HEK293 (cell line): ENCODE data around the gene NEU1.

Experiments
- CTCF ChIA-PET: fragments of 350-600 bp; formaldehyde crosslinking; extraction: SDS; loops from one replicate; lab custom pipeline; 2021; ENCODE audit warnings: antibody characterized with exemption; lab: Yijun Ruan, JAX
- POLR2A ChIA-PET: fragments of 300-600 bp; formaldehyde crosslinking; extraction: SDS; loops from one replicate; lab custom pipeline; 2020; ENCODE audit warnings: antibody characterized with exemption, inconsistent platforms; lab: Yijun Ruan, JAX
- H3K27ac ChIP-seq: fragments of 200-500 bp; sonication (Bioruptor generic); 2 replicates; pipeline ENCODE4 v1.5.1; 2014; ENCODE audit warnings: low read depth, low read length, control low read depth, inconsistent platforms; ENCODE audit errors: extremely low read depth
- H3K36me3 ChIP-seq, 2 experiments: fragments of 200-500 bp in 1 of 2; sonication (Bioruptor generic) in 1 of 2; 1 replicate in 1 of 2; 2 replicates in 1 of 2; pipeline ENCODE4 v1.5.1; 2014 to 2017; ENCODE audit warnings: inconsistent platforms in 2 of 2, low read length in 2 of 2; ENCODE audit not compliant: control insufficient read depth in 2 of 2, insufficient read depth in 1 of 2
- H3K4me1 ChIP-seq: fragments of 200-500 bp; sonication (Bioruptor generic); 2 replicates; pipeline ENCODE4 v1.5.1; 2014; ENCODE audit warnings: mild to moderate bottlenecking, low read length, inconsistent platforms; ENCODE audit not compliant: control insufficient read depth, insufficient read depth
- H3K4me3 ChIP-seq: 2 replicates; pipeline ENCODE4 v1.5.1; 2011; ENCODE audit warnings: low read depth, mild to moderate bottlenecking, control low read depth, low read length, moderate library complexity
- H3K9me3 ChIP-seq: fragments of 200-500 bp; sonication (Bioruptor generic); 2 replicates; pipeline ENCODE4 v1.5.1; 2014; ENCODE audit warnings: low read depth, low read length, inconsistent platforms; ENCODE audit not compliant: control insufficient read depth, insufficient read depth
- AEBP2 ChIP-seq: fragments of 450-650 bp; formaldehyde crosslinking; IDR thresholded peaks from 2 replicates; pipeline ENCODE4 v1.5.1; 2016; ENCODE audit warnings: missing biosample characterization, missing genetic modification characterization, borderline replicate concordance
- EGR2 ChIP-seq: fragments of 450-650 bp; formaldehyde crosslinking; IDR thresholded peaks from 2 replicates; pipeline ENCODE4 v1.5.1; 2016; ENCODE audit warnings: low read depth, missing biosample characterization, missing genetic modification characterization
- PBX3 ChIP-seq: sonication (generic); formaldehyde crosslinking; IDR thresholded peaks from 2 replicates; pipeline ENCODE4 v1.8.1; 2022; ENCODE audit warnings: mild to moderate bottlenecking, moderate library complexity, missing genetic modification reagents
- SCRT2 ChIP-seq: fragments of 450-650 bp; formaldehyde crosslinking; IDR thresholded peaks from 2 replicates; pipeline ENCODE4 v1.5.1; 2016; ENCODE audit warnings: missing biosample characterization, missing genetic modification characterization
- SETDB1 ChIP-seq: IDR thresholded peaks from one replicate; pipeline ENCODE4 v1.6.1; 2017; ENCODE audit warnings: mild to moderate bottlenecking, low read length, moderate library complexity, mixed read lengths; ENCODE audit not compliant: insufficient read length
- TCF7L2 ChIP-seq: IDR thresholded peaks from 2 replicates; pipeline ENCODE4 v1.6.1; 2011; ENCODE audit warnings: low read depth, mild to moderate bottlenecking, inconsistent platforms, low read length, moderate library complexity, borderline replicate concordance
- TSHZ1 ChIP-seq: fragments of 450-650 bp; formaldehyde crosslinking; IDR thresholded peaks from 2 replicates; pipeline ENCODE4 v1.5.1; 2016; ENCODE audit warnings: missing biosample characterization, missing genetic modification characterization, borderline replicate concordance
- YY1 ChIP-seq: fragments of 450-650 bp; formaldehyde crosslinking; IDR thresholded peaks from 2 replicates; pipeline ENCODE4 v1.5.1; 2018; ENCODE audit warnings: missing biosample characterization, missing genetic modification characterization
- ZBTB10 ChIP-seq: fragments of 450-650 bp; formaldehyde crosslinking; IDR thresholded peaks from 2 replicates; pipeline ENCODE4 v1.5.1; 2016; ENCODE audit warnings: missing biosample characterization, missing genetic modification characterization
- ZBTB20 ChIP-seq: fragments of 450-650 bp; formaldehyde crosslinking; IDR thresholded peaks from 2 replicates; pipeline ENCODE4 v1.5.1; 2016; ENCODE audit warnings: missing biosample characterization, missing genetic modification characterization
- ZBTB48 ChIP-seq: fragments of 450-650 bp; formaldehyde crosslinking; IDR thresholded peaks from 2 replicates; pipeline ENCODE4 v1.5.1; 2016; ENCODE audit warnings: missing biosample characterization, missing genetic modification characterization
- ZFP41 ChIP-seq: fragments of 450-650 bp; formaldehyde crosslinking; IDR thresholded peaks from 2 replicates; pipeline ENCODE4 v1.5.1; 2016; ENCODE audit warnings: missing biosample characterization, missing genetic modification characterization, borderline replicate concordance
- ZNF10 ChIP-seq: fragments of 450-650 bp; formaldehyde crosslinking; IDR thresholded peaks from 2 replicates; pipeline ENCODE4 v1.5.1; 2017; ENCODE audit warnings: missing biosample characterization, missing genetic modification characterization
- ZNF132 ChIP-seq: fragments of 450-650 bp; formaldehyde crosslinking; IDR thresholded peaks from 2 replicates; pipeline ENCODE4 v1.5.1; 2017; ENCODE audit warnings: missing biosample characterization, missing genetic modification characterization, borderline replicate concordance
- ZNF18 ChIP-seq: fragments of 450-650 bp; formaldehyde crosslinking; IDR thresholded peaks from 2 replicates; pipeline ENCODE4 v1.5.1; 2016; ENCODE audit warnings: missing biosample characterization, missing genetic modification characterization
- ZNF214 ChIP-seq: fragments of 450-650 bp; formaldehyde crosslinking; IDR thresholded peaks from 2 replicates; pipeline ENCODE4 v1.5.1; 2017; ENCODE audit warnings: missing biosample characterization, mild to moderate bottlenecking, missing genetic modification characterization, borderline replicate concordance
- ZNF488 ChIP-seq: fragments of 450-650 bp; formaldehyde crosslinking; IDR thresholded peaks from 2 replicates; pipeline ENCODE4 v1.5.1; 2016; ENCODE audit warnings: missing biosample characterization, missing genetic modification characterization
- ZNF510 ChIP-seq: fragments of 450-650 bp; formaldehyde crosslinking; IDR thresholded peaks from 2 replicates; pipeline ENCODE4 v1.5.1; 2018; ENCODE audit warnings: mild to moderate bottlenecking, missing genetic modification characterization, missing biosample characterization; ENCODE audit not compliant: insufficient replicate concordance
- ZNF629 ChIP-seq: fragments of 450-650 bp; formaldehyde crosslinking; IDR thresholded peaks from 2 replicates; pipeline ENCODE4 v1.5.1; 2017; ENCODE audit warnings: missing biosample characterization, missing genetic modification characterization
- ZNF670 ChIP-seq: fragments of 450-650 bp; formaldehyde crosslinking; IDR thresholded peaks from 2 replicates; pipeline ENCODE4 v1.5.1; 2016; ENCODE audit warnings: missing biosample characterization, missing genetic modification characterization, low read depth
- ZNF704 ChIP-seq: fragments of 450-650 bp; formaldehyde crosslinking; IDR thresholded peaks from 2 replicates; pipeline ENCODE4 v1.5.1; 2016; ENCODE audit warnings: missing biosample characterization, missing genetic modification characterization
- ZSCAN18 ChIP-seq: fragments of 450-650 bp; formaldehyde crosslinking; IDR thresholded peaks from 2 replicates; pipeline ENCODE4 v1.5.1; 2016; ENCODE audit warnings: missing biosample characterization, missing genetic modification characterization
- ZXDB ChIP-seq: fragments of 450-650 bp; formaldehyde crosslinking; IDR thresholded peaks from 2 replicates; pipeline ENCODE4 v1.5.1; 2016; ENCODE audit warnings: missing biosample characterization, missing genetic modification characterization

Gene NEU1

GRCh38 chr6:31826793-31827285 lies 35.8 kb downstream of the NEU1 start:
- no peaks in the 10 kb centered on the region for H3K4me1 ChIP-seq
- peak overlapping the region; percentile 69 for H3K27ac ChIP-seq
- no peaks in the 10 kb centered on the region for H3K9me3 ChIP-seq
- peak overlapping the region; percentile 44 for H3K4me3 ChIP-seq
- CTCF ChIA-PET = interaction anchor here (0.5 to 1.7 kb wide), 11 partner anchors 9 to 281 kb away, joined by 3 to 5 read pairs (median 3); partner anchors contain the start of genes ATP6V1G2, CLIC1, HSPA1A and HSPA1L
- POLR2A ChIA-PET = interaction anchor here (0.6 to 4.5 kb wide), 94 partner anchors 9 to 1599 kb away, joined by 3 to 206 read pairs (median 5); partner anchors contain the start of genes ABHD16A, APOM, ATF6B and ATP6V1G2
- H3K36me3 ChIP-seq = peaks cover 0 to 24% of the 10 kb centered on the region in 2 experiments; a peak in 2 of 3 replicates
- TF ChIP-seq TCF7L2 = no peak
- TF ChIP-seq ZNF704 (tag by site-specific recombination) = no peak
- TF ChIP-seq ZSCAN18 (tag by site-specific recombination) = no peak
- no peak for TF ChIP-seq ZNF18 (tag by site-specific recombination)
- TF ChIP-seq ZNF488 (tag by site-specific recombination) = no peak
- TF ChIP-seq YY1 = no peak
- 0 out of 2 replicates have a peak, but pooled peaks have one; percentile 31 for TF ChIP-seq ZBTB20 (tag by site-specific recombination)
- TF ChIP-seq PBX3 (CRISPR knock-in tag) = no peak
- no peak for TF ChIP-seq ZBTB48
- peak; percentile 55 for TF ChIP-seq ZNF629
- TF ChIP-seq ZNF214 (tag by site-specific recombination) = no peak
- TF ChIP-seq ZNF132 = no peak
- no peak for TF ChIP-seq ZNF670 (tag by site-specific recombination)
- no peak for TF ChIP-seq ZNF510
- no peak for TF ChIP-seq ZFP41
- no peak for TF ChIP-seq SETDB1
- peak; percentile 57 for TF ChIP-seq ZXDB (tag by site-specific recombination)
- no peak for TF ChIP-seq EGR2 (tag by site-specific recombination)
- TF ChIP-seq SCRT2 = no peak
- peak; percentile 48; the same call in 1 of the 2 replicates for TF ChIP-seq ZBTB10
- no peak for TF ChIP-seq ZNF10 (tag by site-specific recombination)
- no peak for TF ChIP-seq AEBP2 (tag by site-specific recombination)
- no peak for TF ChIP-seq TSHZ1
